ENCODE results near the gene INHBB. TPM values are rescaled to one million over a fixed set of nuclear protein-coding genes. Genes with fewer than 3 reads are reported as not detected.

INHBB gene
- total RNA-seq, 4 donors from 2014 or later = 0.15 to 2.5 (median 0.93) TPM

GRCh38 chr2:120396013-120396860, 50.3 kb downstream of the INHBB start:
- WGBS, 2 donors = 40 to 56% methylated on average over 1 to 14 of the region's 31 CpGs
- intact Hi-C loops (cut with DNase I) = no loop called here
- no peaks in the 10 kb centered on the region for H3K9me3 ChIP-seq
- no peak for DNase-seq
- no peaks in the 10 kb centered on the region for H3K36me3 ChIP-seq
- TF ChIP-seq CTCF (IDR thresholded peaks at IDR 0.05) = no peak
- no peak for TF ChIP-seq POLR2A (IDR thresholded peaks at IDR 0.05)
- H3K4me1 ChIP-seq = no peaks in the 10 kb centered on the region
- H3K4me3 ChIP-seq = no peak overlapping the region
- peaks cover 0 to 67% (median 0%) of the 10 kb centered on the region in 4 donors for H3K27me3 ChIP-seq
- no peak overlapping the region for H3K27ac ChIP-seq

- no peaks in the 10 kb centered on the region for H3K36me3 ChIP-seq
- H3K4me1 ChIP-seq = no peaks in the 10 kb centered on the region
- WGBS, 2 donors = 61 to 80% methylated on average over 11 of the region's 25 CpGs
- no peak overlapping the region for H3K4me3 ChIP-seq
- TF ChIP-seq POLR2A (IDR thresholded peaks at IDR 0.05) = no peak
- no peak for TF ChIP-seq CTCF (IDR thresholded peaks at IDR 0.05)
- no peak overlapping the region for H3K27ac ChIP-seq
- H3K9me3 ChIP-seq = no peaks in the 10 kb centered on the region
- intact Hi-C loops (cut with DNase I) = no loop called here
- peaks cover 0 to 67% (median 0%) of the 10 kb centered on the region in 4 donors for H3K27me3 ChIP-seq
- DNase-seq = no peak
These were observed 51.2 kb downstream of the INHBB start for GRCh38 chr2:120396861-120397811.

- H3K4me3 ChIP-seq = no peak overlapping the region
- no peak overlapping the region for H3K27ac ChIP-seq
- DNase-seq = no peak
- peaks cover 0 to 69% (median 0%) of the 10 kb centered on the region in 4 donors for H3K27me3 ChIP-seq
- no peaks in the 10 kb centered on the region for H3K36me3 ChIP-seq
- 71 to 76% methylated on average over 12 to 13 of the region's 18 CpGs for WGBS, 2 donors
- no peak for TF ChIP-seq POLR2A (IDR thresholded peaks at IDR 0.05)
- TF ChIP-seq CTCF (IDR thresholded peaks at IDR 0.05) = no peak
- intact Hi-C loops (cut with DNase I) = no loop called here
- no peaks in the 10 kb centered on the region for H3K9me3 ChIP-seq
- H3K4me1 ChIP-seq = no peaks in the 10 kb centered on the region
These were observed 52.4 kb downstream of the INHBB start for GRCh38 chr2:120398051-120398995.

GRCh38 chr2:120398996-120399888, 53.3 kb downstream of the INHBB start:
- no peak for DNase-seq
- 40 to 70% methylated on average over 2 to 13 of the region's 22 CpGs for WGBS, 2 donors
- TF ChIP-seq POLR2A (IDR thresholded peaks at IDR 0.05) (no peak), CTCF (IDR thresholded peaks at IDR 0.05) (no peak)

More at GRCh38 chr2:120398996-120399888, 53.3 kb downstream of the INHBB start:
- H3K4me1 ChIP-seq = no peaks in the 10 kb centered on the region
- no peaks in the 10 kb centered on the region for H3K36me3 ChIP-seq
- no peak overlapping the region for H3K4me3 ChIP-seq
- H3K27me3 ChIP-seq = peaks cover 0 to 70% (median 0%) of the 10 kb centered on the region in 4 donors
- intact Hi-C loops (cut with DNase I) = no loop called here
- H3K9me3 ChIP-seq = no peaks in the 10 kb centered on the region
- H3K27ac ChIP-seq = no peak overlapping the region
